Nephron (organoid): ENCODE data around the gene ARHGAP22.

Experiments used
- H3K27ac Mint-ChIP-seq, 3 experiments: 2 replicates each; pipeline ENCODE4 v1.8.0; 2020; ENCODE audit warnings: mixed read lengths in 3 of 3, mild to moderate bottlenecking in 2 of 3, moderate library complexity in 1 of 3
- H3K27me3 Mint-ChIP-seq: 2 replicates; pipeline ENCODE4 v1.8.0; 2021; ENCODE audit warnings: low read depth, mild to moderate bottlenecking, moderate library complexity, mixed read lengths
- H3K36me3 Mint-ChIP-seq: 2 replicates; pipeline ENCODE4 v1.8.0; 2020; ENCODE audit warnings: low read depth, mixed read lengths
- H3K4me1 Mint-ChIP-seq: 2 replicates; pipeline ENCODE4 v1.8.0; 2020; ENCODE audit warnings: mixed read lengths
- H3K4me3 Mint-ChIP-seq, 3 experiments: 2 replicates each; pipeline ENCODE4 v1.8.0; 2020; ENCODE audit warnings: mild to moderate bottlenecking in 3 of 3, mixed read lengths in 3 of 3, moderate library complexity in 2 of 3
- H3K9me3 Mint-ChIP-seq: 2 replicates; pipeline ENCODE4 v1.8.0; 2020; ENCODE audit warnings: mixed read lengths
- TF ChIP-seq, protein P1 (sequence below), 3 experiments: fragments of 200-600 bp; sonication (generic); IDR thresholded peaks; one replicate each; pipeline ENCODE4 v1.5.0; 2021; ENCODE audit warnings: antibody characterized with exemption in 3 of 3; ENCODE audit not compliant: unreplicated experiment in 3 of 3

The ARHGAP22 gene

DNA sequence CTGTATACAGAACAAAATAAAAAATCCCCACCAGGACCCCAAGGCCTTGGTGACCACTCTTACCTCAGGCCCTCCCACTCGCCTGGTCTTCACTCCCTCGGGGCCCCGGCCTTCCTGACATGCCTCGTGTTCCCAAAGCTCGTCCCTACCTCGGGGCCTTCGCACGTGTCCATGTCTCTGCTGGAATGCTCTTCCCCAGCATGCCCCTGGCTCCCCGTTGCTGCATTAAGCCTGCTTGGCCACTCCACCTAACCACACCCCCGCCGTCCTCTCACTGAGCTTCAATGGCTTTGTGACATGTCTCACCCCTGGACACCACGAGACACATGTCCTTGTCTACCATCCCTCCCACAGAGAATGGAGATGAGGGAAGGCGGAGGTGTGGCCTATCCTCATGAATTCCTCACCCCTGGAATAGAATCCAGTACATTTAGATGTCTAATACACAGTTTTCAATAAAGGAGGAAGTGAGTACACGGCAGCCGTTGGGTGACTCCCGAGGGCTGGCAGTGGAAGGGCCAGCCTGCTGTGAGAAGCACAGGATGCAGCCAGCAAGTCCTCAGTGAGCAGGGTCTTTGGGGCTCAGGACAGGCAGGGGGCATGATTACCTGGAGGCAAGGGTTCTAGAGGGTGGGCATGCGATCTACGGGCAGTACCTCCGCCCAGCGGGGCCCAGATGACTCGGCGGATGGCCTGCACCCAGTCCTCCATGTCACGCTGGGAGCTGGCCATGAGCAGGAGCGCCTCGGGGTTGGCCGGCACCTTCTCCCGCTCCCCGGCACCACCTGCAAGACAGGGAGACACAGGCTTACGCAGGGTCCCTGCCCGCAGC lies 125.7 kb downstream of the ARHGAP22 start:
- TF ChIP-seq, protein P1, sequence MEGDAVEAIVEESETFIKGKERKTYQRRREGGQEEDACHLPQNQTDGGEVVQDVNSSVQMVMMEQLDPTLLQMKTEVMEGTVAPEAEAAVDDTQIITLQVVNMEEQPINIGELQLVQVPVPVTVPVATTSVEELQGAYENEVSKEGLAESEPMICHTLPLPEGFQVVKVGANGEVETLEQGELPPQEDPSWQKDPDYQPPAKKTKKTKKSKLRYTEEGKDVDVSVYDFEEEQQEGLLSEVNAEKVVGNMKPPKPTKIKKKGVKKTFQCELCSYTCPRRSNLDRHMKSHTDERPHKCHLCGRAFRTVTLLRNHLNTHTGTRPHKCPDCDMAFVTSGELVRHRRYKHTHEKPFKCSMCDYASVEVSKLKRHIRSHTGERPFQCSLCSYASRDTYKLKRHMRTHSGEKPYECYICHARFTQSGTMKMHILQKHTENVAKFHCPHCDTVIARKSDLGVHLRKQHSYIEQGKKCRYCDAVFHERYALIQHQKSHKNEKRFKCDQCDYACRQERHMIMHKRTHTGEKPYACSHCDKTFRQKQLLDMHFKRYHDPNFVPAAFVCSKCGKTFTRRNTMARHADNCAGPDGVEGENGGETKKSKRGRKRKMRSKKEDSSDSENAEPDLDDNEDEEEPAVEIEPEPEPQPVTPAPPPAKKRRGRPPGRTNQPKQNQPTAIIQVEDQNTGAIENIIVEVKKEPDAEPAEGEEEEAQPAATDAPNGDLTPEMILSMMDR (IDR thresholded peaks at IDR 0.05; ENCODE audit: unreplicated experiment in 3 of 3): no peak
- peaks cover 2% of the 10 kb centered on the region for H3K9me3 Mint-ChIP-seq
- peaks cover 15% of the 10 kb centered on the region for H3K4me1 Mint-ChIP-seq
- H3K27me3 Mint-ChIP-seq: peaks cover 4% of the 10 kb centered on the region
- no peak overlapping the region for H3K27ac Mint-ChIP-seq
- no peak overlapping the region for H3K4me3 Mint-ChIP-seq
- H3K36me3 Mint-ChIP-seq: no peaks in the 10 kb centered on the region

DNA sequence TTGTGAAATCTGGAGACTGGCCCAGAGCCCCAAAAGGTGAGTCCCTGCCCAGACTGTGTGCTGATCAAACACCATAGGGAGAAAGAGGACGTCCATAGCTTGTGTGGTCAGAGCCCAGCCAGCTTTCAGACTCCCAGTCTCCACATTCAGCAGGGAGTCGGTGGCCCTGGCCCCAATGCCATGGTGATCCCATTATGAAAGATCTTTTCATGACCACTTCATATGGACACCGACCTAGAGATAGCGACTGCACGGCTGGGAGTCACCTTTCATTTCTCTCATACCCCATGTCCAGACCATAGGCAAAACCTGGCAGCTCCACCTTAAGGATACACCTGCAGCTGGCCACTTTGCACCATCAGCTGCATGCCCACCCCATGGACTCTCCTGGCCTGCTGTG lies 126.4 kb downstream of the ARHGAP22 start:
- peaks cover 2% of the 10 kb centered on the region for H3K9me3 Mint-ChIP-seq
- peaks cover 4% of the 10 kb centered on the region for H3K27me3 Mint-ChIP-seq
- H3K4me1 Mint-ChIP-seq: peaks cover 15% of the 10 kb centered on the region
- TF ChIP-seq, protein P1 (IDR thresholded peaks at IDR 0.05; ENCODE audit: unreplicated experiment in 3 of 3): no peak
- H3K27ac Mint-ChIP-seq: no peak overlapping the region
- no peak overlapping the region for H3K4me3 Mint-ChIP-seq
- no peaks in the 10 kb centered on the region for H3K36me3 Mint-ChIP-seq

- no peaks in the 10 kb centered on the region for H3K36me3 Mint-ChIP-seq
Observed at GRCh38 chr10:48477616-48478015, 127.3 kb downstream of the ARHGAP22 start.

DNA sequence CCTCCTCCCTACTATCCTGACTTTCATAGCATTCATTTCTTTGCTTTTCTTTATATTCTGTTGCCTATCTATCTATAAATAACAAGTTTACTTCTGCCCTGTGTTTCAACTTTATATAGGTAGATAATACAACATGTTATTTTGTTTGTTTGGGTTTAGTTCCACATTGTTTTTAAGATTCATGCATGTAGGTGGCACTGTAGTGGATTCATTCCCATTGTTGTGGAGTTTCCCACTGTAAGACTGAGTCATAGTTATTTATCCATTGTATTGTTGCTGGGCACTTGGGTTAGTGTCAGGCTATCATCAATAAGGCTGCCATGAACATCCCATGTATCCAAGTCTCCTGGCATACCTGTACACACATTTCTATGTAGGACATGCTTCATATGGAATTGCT lies 127.7 kb downstream of the ARHGAP22 start:
- Mint-ChIP-seq H3K27me3 (peaks cover 4% of the 10 kb centered on the region), H3K27ac (no peak overlapping the region), H3K36me3 (no peaks in the 10 kb centered on the region), H3K9me3 (peaks cover 2% of the 10 kb centered on the region), H3K4me3 (no peak overlapping the region), H3K4me1 (peaks cover 15% of the 10 kb centered on the region)
- TF ChIP-seq, protein P1 (IDR thresholded peaks at IDR 0.05; ENCODE audit: unreplicated experiment in 3 of 3): no peak

More at GRCh38 chr10:48477616-48478015, 127.3 kb downstream of the ARHGAP22 start:
- Mint-ChIP-seq H3K4me3 (no peak overlapping the region), H3K27me3 (peaks cover 4% of the 10 kb centered on the region), H3K9me3 (peaks cover 2% of the 10 kb centered on the region), H3K27ac (no peak overlapping the region), H3K4me1 (peaks cover 15% of the 10 kb centered on the region)
- TF ChIP-seq, protein P1 (IDR thresholded peaks at IDR 0.05; ENCODE audit: unreplicated experiment in 3 of 3): no peak

DNA sequence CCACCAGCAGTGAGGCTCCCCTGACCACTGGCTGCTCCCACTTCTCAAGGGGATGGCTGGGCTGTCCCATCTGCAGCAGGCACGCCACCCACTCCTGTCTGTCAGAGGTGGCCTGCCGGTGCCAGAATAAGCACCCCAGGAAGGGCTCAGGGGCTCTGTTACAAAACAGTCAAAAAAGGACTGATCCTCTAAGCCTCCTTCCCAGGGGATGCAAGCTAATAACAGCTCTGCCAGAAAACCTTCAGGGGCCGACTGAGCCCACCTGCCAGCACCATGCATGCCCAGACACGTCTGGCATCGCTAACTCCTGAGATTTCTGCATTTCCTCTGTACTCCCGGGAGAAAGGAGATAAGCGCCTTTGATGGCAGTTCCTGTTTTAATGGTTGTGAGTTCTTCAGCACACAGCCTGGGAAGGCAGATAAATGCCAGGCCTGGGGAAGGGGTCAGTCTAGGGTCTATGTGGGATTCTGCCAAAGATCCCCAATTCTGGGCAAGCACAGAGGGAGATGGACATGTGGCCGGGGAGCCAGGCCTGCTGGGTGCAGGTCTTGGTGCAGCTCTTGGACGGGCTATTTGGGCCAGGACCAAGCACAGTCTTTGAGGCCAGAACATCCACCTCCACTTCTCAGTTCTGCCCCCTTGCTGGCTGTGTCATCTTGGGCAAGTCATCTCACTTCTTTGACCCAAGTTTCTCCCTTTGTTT lies 128.4 kb downstream of the ARHGAP22 start:
- peaks cover 18% of the 10 kb centered on the region for H3K4me1 Mint-ChIP-seq
- H3K27me3 Mint-ChIP-seq: peaks cover 4% of the 10 kb centered on the region
- TF ChIP-seq, protein P1 (IDR thresholded peaks at IDR 0.05; ENCODE audit: unreplicated experiment in 3 of 3): no peak
- H3K36me3 Mint-ChIP-seq: no peaks in the 10 kb centered on the region
- H3K4me3 Mint-ChIP-seq: no peak overlapping the region
- peaks cover 2% of the 10 kb centered on the region for H3K9me3 Mint-ChIP-seq
- no peak overlapping the region for H3K27ac Mint-ChIP-seq
